Measurements from ENCODE around the gene FILIP1L. TPM values are rescaled to one million over a fixed set of nuclear protein-coding genes. Genes with fewer than 3 reads are reported as not detected.

The FILIP1L gene
- total and polyA plus RNA-seq, 2 of the 8 experiments (the other 6 are each of a cell fraction or from before 2014, with no cell fraction given) = 0.06 to 0.09 TPM

DNA sequence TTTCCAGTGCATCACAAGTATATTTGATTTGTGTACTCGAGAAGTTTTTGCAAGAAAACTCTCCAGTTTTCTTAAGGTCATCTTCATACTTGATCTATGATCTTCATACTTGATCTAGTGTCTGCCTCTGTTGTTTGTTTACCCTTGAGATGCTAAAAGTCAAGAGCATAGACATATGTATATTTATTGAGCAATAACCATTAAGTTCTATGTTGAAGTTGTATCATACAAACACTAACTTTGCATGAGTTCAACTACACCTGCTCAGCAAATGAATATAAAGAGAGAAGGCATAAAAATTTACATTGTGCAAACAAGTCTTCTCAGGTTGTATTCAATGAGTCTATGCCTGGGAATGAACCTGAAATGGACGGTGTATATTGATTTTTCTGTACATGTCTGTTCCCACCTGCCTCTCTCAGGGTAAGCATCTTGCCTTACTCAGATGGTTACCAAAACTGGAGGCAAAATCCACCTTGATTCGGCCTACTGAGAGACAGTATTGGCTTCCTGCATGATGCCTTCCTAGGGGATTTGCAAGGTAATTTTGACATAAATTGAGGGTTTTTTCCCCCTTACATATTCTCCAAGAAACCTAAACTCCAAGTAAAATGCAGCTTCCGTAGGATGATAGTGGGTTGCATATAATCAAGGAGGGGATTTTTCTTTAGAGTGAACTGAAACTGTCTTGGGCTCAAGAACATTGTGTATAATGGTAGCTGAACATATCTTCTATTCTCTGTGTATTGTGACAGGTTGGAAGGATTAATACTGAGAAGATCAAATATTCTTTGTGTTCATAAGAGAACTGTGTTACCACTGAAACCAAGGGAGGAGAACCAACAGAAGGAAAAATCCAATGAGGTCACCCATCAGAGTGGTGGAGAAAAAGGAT lies 110.4 kb downstream of the FILIP1L start:
- H3K4me3 ChIP-seq (ENCODE audit: extremely low read depth in 1 of 4, insufficient read depth in 2 of 4, low read depth in 3 of 4, low read length in 4 of 4) = no peak overlapping the region
- no peak overlapping the region for H2BK20ac ChIP-seq (ENCODE audit: low read length)
- CTCF ChIA-PET (ENCODE audit: partially characterized antibody) = interaction anchor here (1.1 to 1.3 kb wide), 2 partner anchors 9 to 23 kb away, joined by 3 to 4 read pairs; no protein-coding TSS in a partner anchor
- H2BK5ac ChIP-seq (ENCODE audit: low read depth, low read length) = no peak overlapping the region
- no peaks in the 10 kb centered on the region for H3K23me2 ChIP-seq (ENCODE audit: low read depth, low read length)
- no peaks in the 10 kb centered on the region for H3K36me3 ChIP-seq (ENCODE audit: control insufficient read depth in 2 of 4, insufficient read depth in 4 of 4, low read length in 3 of 4)
- TF ChIP-seq JUND (IDR thresholded peaks at IDR 0.05; ENCODE audit: low read length) = no peak
- no peak for TF ChIP-seq GTF2F1 (IDR thresholded peaks at IDR 0.05; ENCODE audit: borderline replicate concordance, low read depth, low read length)
- no peak for TF ChIP-seq MAFK (IDR thresholded peaks at IDR 0.05; ENCODE audit: low read depth, low read length)
- no peak for TF ChIP-seq FOSL1 (IDR thresholded peaks at IDR 0.05; ENCODE audit: insufficient read depth, low read depth, low read length)
- TF ChIP-seq POLR2AphosphoS5 (IDR thresholded peaks at IDR 0.05; ENCODE audit: low read depth, low read length) = no peak
- TF ChIP-seq JUN (IDR thresholded peaks at IDR 0.05; ENCODE audit: low read depth, low read length) = no peak
- H2AK5ac ChIP-seq (ENCODE audit: low read depth, low read length) = no peak overlapping the region
- peaks cover 3 to 8% (median 5%) of the 10 kb centered on the region in 4 experiments; a peak in 5 of 7 replicates for H3K4me1 ChIP-seq (replicated peaks in 1 of 4; ENCODE audit: control insufficient read depth in 3 of 4, insufficient read depth in 4 of 4, low read length in 3 of 4)
- FAIRE-seq (no peak), DNase-seq (ENCODE audit: low read depth in 1 of 2, low spot score in 2 of 2) (no peak)
- no peaks in the 10 kb centered on the region for H3K27me3 ChIP-seq (replicated peaks in 1 of 4; ENCODE audit: control insufficient read depth in 3 of 4, extremely low read depth in 1 of 4, insufficient read depth in 3 of 4, low read length in 3 of 4)
- H3K23ac ChIP-seq (ENCODE audit: insufficient read length) = no peak overlapping the region
- H3K56ac ChIP-seq (replicated peaks; ENCODE audit: insufficient read length, low read depth, low read length) = no peak overlapping the region
- H2BK120ac ChIP-seq (replicated peaks; ENCODE audit: low read depth, low read length) = no peak overlapping the region
- no peak overlapping the region for H3K18ac ChIP-seq (ENCODE audit: extremely low read depth, low read length)
- H3K79me2 ChIP-seq (ENCODE audit: control insufficient read depth in 1 of 2, insufficient read depth in 2 of 2, low read length in 2 of 2) = no peaks in the 10 kb centered on the region
- H3K79me1 ChIP-seq (ENCODE audit: low read depth, low read length) = no peaks in the 10 kb centered on the region
- no peaks in the 10 kb centered on the region for H4K20me1 ChIP-seq (replicated peaks in 1 of 2; ENCODE audit: control insufficient read depth in 1 of 2, insufficient read depth in 2 of 2, low read length in 2 of 2)
- no peak overlapping the region for H3K4ac ChIP-seq (replicated peaks; ENCODE audit: insufficient read length, low read depth, low read length)
- no peaks in the 10 kb centered on the region for H3K9me3 ChIP-seq (ENCODE audit: insufficient read depth in 2 of 2, low read depth in 1 of 2, low read length in 1 of 2)
- no peak overlapping the region for H2AFZ ChIP-seq (ENCODE audit: low read length)
- no peak overlapping the region for H4K91ac ChIP-seq (replicated peaks; ENCODE audit: insufficient read length, low read length)
- WGBS, 2 experiments (ENCODE audit: extremely low coverage in 1 of 2, insufficient coverage in 1 of 2, insufficient read length in 1 of 2, insufficient replicate concordance in 2 of 2, low coverage in 1 of 2, low lambda C conversion rate in 2 of 2, missing lambda C conversion rate in 1 of 2) = 86% methylated on average over 4 of the region's 4 CpGs; no CpG with 5 or more reads in 1 of the 2 experiments
- no peak overlapping the region for H4K5ac ChIP-seq (ENCODE audit: insufficient read length, low read depth, low read length)
- H3K14ac ChIP-seq (ENCODE audit: insufficient read length) = no peak overlapping the region
- no peak overlapping the region for H3K27ac ChIP-seq (ENCODE audit: low read depth, low read length)
- no peak overlapping the region for H3K4me2 ChIP-seq (ENCODE audit: insufficient read depth in 1 of 2, low read depth in 2 of 2, low read length in 2 of 2)
- H2BK12ac ChIP-seq (ENCODE audit: low read depth, low read length) = no peak overlapping the region
- POLR2A ChIA-PET (ENCODE audit: partially characterized antibody) = no interaction called here
- H2BK15ac ChIP-seq (ENCODE audit: low read length) = no peak overlapping the region
- H3K9ac ChIP-seq (replicated peaks in 1 of 4; ENCODE audit: extremely low read depth in 1 of 4, low read depth in 3 of 4, low read length in 3 of 4) = no peak overlapping the region
- H4K8ac ChIP-seq (ENCODE audit: extremely low read depth, insufficient read depth, low read length) = no peak overlapping the region

All from H1 (cell line).